NOMO-1 treated with DMSO at 0.1 percent for 48 hours (cell line): ENCODE results near the gene EPHA2.

ENCODE experiments used
- DNase-seq: peaks from one replicate; lab custom pipeline; 2025; ENCODE audit not compliant: unreplicated experiment; lab: John Stamatoyannopoulos, UW

Gene EPHA2

DNA sequence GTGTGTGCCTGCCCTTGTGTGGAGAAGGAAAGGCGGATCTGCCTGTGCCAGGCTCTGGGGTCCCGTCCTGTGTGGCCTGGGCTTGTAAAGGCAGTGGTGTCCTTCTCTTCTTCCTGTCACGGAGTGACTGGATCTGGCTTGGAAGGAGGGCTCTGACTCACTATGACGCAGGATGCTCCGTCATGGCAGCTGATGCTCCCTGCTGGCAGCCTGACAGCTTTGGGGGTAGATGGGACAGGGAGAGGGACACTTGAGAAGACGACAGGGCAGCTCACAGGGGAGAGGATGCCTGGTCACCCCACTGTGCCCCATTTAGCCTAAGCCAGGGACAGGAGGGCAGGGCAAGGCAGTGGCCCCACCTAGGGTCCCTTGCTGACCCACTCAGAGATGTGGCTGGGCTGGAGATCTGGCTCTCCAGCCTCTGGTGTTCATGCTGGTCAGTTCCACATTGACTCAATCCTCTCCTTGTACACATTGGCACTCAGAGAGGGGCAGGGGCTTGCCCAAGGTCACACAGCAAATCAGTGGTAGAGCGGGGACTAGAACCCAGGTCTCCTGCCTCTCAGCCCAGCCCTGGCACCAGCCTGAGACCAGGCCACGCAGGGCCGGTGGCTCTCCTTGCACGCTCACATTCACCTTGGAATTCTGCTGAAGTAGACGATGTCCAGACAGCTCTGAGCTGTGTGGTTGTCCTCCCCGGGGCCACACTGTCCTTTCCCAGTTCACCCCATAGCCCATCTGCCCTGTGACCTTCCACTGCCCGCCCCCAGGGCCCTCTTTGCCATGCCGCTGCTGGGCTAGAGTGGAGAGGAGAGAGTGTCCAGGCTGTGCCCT is 79.6 kb downstream of the EPHA2 start:
- DNase-seq, result no peak

GRCh38 chr1:16075337-16076030 is 80.4 kb downstream of the EPHA2 start:
- no peak for DNase-seq
